T-helper 2 cell treated with Interferon-gamma antibody and Interleukin-4, amounts not matched to agents 5 μg/mL and 100 μg/mL, for 36 hours (primary cell): ENCODE data around the gene NSFL1C.

Experiments used
- DNase-seq: peaks from one replicate; pipeline ENCODE4 v3.0.0; 2021; ENCODE audit warnings: low spot score
- H3K27ac Mint-ChIP-seq: one replicate; pipeline ENCODE4 v1.8.0; 2021; ENCODE audit warnings: mild to moderate bottlenecking, mixed read lengths
- H3K27me3 Mint-ChIP-seq: one replicate; pipeline ENCODE4 v1.8.0; 2021; ENCODE audit warnings: low read depth, mixed read lengths
- H3K36me3 Mint-ChIP-seq: one replicate; pipeline ENCODE4 v1.8.0; 2021; ENCODE audit warnings: low read depth, mixed read lengths
- H3K4me1 Mint-ChIP-seq: one replicate; pipeline ENCODE4 v1.8.0; 2021; ENCODE audit warnings: low read depth, mixed read lengths
- H3K4me3 Mint-ChIP-seq: one replicate; pipeline ENCODE4 v1.8.0; 2022; ENCODE audit warnings: mild to moderate bottlenecking, moderate library complexity, mixed read lengths
- H3K9me3 Mint-ChIP-seq: one replicate; pipeline ENCODE4 v1.8.0; 2021; ENCODE audit warnings: mixed read lengths

Gene NSFL1C

GRCh38 chr20:1474325-1474724, 7.7 kb upstream of the NSFL1C start:
- H3K4me3 Mint-ChIP-seq = no peak overlapping the region

DNA sequence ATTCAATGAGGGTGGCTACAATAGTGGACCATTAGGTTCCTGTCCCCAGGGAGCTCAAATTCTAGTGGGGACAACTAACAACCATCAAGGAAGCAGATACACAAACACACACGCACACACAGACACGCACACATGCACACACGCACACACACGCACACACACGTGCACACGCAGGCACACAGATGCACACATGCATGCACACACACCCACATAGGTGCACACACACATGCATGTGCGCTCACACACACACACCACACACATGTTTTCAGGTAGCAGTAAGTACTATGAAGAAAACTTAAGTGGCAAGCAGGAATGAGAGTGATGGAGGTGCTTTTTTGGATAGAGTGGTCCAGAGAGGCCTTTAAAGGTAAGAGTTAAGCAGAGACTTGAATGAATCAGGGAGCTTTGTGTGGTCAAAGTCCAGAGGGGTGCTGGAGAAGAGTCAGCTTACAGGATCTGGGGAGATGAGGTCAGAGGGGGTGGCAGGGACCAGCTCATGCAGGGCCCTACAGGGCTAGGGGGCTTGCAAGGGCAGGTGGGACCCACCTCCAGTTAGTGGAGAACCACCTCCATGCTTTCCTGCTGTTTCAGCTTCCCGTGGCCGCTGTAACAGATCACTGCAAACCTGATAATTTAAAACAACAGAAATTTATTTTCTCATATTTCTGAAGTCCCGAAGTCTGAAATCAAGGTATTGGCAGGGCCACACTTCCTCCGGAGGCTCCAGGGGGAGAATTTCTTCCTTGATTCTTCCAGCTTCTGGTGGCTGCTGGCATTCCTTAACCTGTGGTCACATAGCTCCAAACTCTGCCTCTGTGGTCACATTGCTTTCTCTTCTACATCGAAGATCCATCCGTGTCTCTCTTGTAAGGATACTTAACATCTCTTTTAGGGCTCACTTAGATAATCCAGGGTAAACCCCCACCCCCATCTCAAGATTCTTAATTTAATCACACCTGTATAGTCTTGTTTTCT, 6.9 kb upstream of the NSFL1C start:
- Mint-ChIP-seq H3K4me3 (no peak overlapping the region), H3K4me1 (no peaks in the 10 kb centered on the region), H3K36me3 (no peaks in the 10 kb centered on the region), H3K27ac (no peak overlapping the region), H3K9me3 (no peaks in the 10 kb centered on the region), H3K27me3 (peaks cover 4% of the 10 kb centered on the region)
- no peak for DNase-seq

More at GRCh38 chr20:1474325-1474724, 7.7 kb upstream of the NSFL1C start:
- no peaks in the 10 kb centered on the region for H3K9me3 Mint-ChIP-seq
- DNase-seq = no peak
- H3K27me3 Mint-ChIP-seq = peaks cover 3% of the 10 kb centered on the region
- no peaks in the 10 kb centered on the region for H3K36me3 Mint-ChIP-seq
- H3K4me1 Mint-ChIP-seq = no peaks in the 10 kb centered on the region
- H3K27ac Mint-ChIP-seq = no peak overlapping the region

GRCh38 chr20:1472556-1473245, 6.1 kb upstream of the NSFL1C start:
- Mint-ChIP-seq H3K27me3 (peaks cover 11% of the 10 kb centered on the region), H3K36me3 (no peaks in the 10 kb centered on the region), H3K4me1 (peaks cover 5% of the 10 kb centered on the region), H3K27ac (no peak overlapping the region), H3K4me3 (no peak overlapping the region), H3K9me3 (no peaks in the 10 kb centered on the region)
- DNase-seq = no peak

DNA sequence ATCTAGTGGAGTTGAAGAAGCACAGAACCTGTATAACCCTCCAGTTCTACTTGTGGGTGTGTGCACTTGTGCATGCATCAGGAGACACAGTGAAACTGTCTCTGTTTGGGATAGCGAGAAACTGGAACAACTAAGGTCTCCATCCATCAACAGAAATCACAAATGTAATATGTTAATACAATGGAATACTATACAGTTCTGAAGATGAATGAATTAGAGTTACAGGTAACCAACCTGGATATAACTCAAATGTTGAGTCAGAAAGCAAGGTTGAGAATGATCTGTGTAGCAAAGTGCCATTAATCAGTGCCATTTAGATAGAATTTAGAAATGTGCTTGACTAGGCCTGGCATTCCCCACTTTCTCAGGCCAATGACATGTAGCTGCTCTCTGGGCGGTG, 4.6 kb upstream of the NSFL1C start:
- peaks cover 14% of the 10 kb centered on the region for H3K4me1 Mint-ChIP-seq
- H3K4me3 Mint-ChIP-seq = no peak overlapping the region
- peaks cover 18% of the 10 kb centered on the region for H3K27me3 Mint-ChIP-seq
- no peaks in the 10 kb centered on the region for H3K9me3 Mint-ChIP-seq
- no peak overlapping the region for H3K27ac Mint-ChIP-seq
- no peak for DNase-seq
- no peaks in the 10 kb centered on the region for H3K36me3 Mint-ChIP-seq

GRCh38 chr20:1469925-1470571, 3.4 kb upstream of the NSFL1C start:
- H3K36me3 Mint-ChIP-seq = no peaks in the 10 kb centered on the region
- no peak overlapping the region for H3K4me3 Mint-ChIP-seq
- H3K9me3 Mint-ChIP-seq = no peaks in the 10 kb centered on the region
- DNase-seq = peak; percentile 25
- H3K27me3 Mint-ChIP-seq = peaks cover 18% of the 10 kb centered on the region
- H3K4me1 Mint-ChIP-seq = peaks cover 23% of the 10 kb centered on the region
- H3K27ac Mint-ChIP-seq = no peak overlapping the region

DNA sequence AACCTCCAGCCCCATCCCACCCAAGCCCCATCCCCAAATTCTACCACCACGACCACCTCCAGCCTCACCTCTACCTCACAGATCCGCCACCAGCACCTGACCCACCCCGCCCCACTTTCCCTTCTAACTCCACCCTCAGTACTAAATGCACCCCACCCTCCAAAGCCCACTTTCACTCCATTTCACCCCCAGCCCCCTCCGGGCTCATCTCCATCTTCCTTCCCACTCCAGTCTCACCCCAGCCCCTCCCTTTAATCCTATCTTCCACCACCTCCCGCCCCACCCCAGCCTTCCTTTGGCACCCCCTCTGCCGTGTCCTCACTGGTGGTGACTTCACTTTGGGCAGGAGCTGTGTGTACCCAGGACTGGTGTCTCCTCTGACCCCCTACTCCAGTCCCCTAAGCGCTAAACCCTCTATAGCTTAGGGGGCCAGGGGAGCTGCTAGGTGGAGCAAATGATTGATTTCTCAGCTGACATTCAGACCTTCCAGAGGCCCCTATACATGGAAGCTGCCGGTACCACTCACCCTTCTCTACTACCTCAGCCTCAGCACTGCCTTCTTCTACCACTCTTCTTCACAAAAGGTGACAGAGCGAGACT, 2.8 kb upstream of the NSFL1C start:
- Mint-ChIP-seq H3K4me1 (peaks cover 29% of the 10 kb centered on the region), H3K9me3 (no peaks in the 10 kb centered on the region), H3K27ac (no peak overlapping the region), H3K36me3 (no peaks in the 10 kb centered on the region), H3K27me3 (peaks cover 18% of the 10 kb centered on the region), H3K4me3 (no peak overlapping the region)
- no peak for DNase-seq

- no peak overlapping the region for H3K27ac Mint-ChIP-seq
- no peaks in the 10 kb centered on the region for H3K9me3 Mint-ChIP-seq
- no peak for DNase-seq
- H3K4me1 Mint-ChIP-seq = peaks cover 42% of the 10 kb centered on the region
- H3K4me3 Mint-ChIP-seq = no peak overlapping the region
- H3K36me3 Mint-ChIP-seq = peaks cover 8% of the 10 kb centered on the region
- H3K27me3 Mint-ChIP-seq = peaks cover 18% of the 10 kb centered on the region
These were observed 1.5 kb upstream of the NSFL1C start for GRCh38 chr20:1468117-1468624.

DNA sequence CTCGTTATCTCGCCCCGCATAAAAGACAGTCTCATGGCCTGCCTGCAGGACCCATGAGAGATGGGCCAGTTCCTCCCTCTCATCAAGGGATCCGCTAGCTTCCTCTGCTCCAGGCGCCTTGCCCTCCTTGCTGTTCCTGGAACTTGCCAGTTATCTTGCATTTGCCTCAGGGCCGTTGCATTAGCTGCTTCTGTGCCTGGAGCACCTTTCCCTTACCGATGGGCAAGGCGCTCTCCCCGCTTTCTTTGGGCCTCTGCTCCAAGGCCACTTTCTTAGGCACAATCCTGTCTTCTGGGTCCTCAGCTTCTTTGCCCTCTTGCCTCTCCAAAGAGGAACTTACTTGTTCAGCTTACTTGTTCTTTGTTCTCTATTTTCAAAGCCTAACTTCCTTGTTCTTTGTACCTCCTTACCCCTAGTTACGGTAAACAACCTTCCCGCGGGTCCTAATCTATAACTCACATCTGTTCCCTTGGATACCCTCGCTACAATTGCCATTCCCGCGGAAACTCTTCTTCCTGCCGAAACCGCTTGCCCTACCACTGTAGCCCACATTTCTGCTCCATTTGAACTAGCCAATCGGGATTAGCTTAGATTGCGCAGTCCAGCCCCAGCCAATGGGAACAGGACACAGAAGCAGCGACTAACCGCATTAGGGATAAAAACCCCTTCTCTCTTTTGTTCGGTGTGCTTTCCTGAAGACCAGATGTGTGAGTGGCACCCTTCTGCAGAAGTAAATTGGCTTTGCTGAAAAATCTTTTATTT, 887 bp upstream of the NSFL1C start:
- Mint-ChIP-seq H3K4me3 (peak overlapping the region; percentile 89), H3K27me3 (peaks cover 18% of the 10 kb centered on the region), H3K9me3 (no peaks in the 10 kb centered on the region), H3K36me3 (peaks cover 9% of the 10 kb centered on the region), H3K4me1 (peaks cover 43% of the 10 kb centered on the region), H3K27ac (no peak overlapping the region)
- no peak for DNase-seq

DNA sequence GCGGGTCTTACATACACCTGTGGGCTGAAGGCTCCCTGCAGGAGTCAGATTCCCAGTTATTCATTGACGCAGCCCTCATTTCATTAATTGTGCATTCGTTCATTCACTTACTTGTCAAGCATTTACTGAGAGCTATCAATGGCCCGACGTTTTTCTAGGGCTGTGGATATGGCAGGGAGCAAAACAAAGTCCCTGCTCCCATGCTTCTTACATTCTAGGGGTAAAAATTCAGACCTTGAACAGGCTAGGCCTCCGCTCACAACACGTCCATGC, 369 bp upstream of the NSFL1C start:
- DNase-seq = no peak
- Mint-ChIP-seq H3K4me1 (peaks cover 43% of the 10 kb centered on the region), H3K27ac (no peak overlapping the region), H3K4me3 (peak overlapping the region; percentile 89), H3K9me3 (no peaks in the 10 kb centered on the region), H3K36me3 (peaks cover 9% of the 10 kb centered on the region), H3K27me3 (peaks cover 18% of the 10 kb centered on the region)

DNA sequence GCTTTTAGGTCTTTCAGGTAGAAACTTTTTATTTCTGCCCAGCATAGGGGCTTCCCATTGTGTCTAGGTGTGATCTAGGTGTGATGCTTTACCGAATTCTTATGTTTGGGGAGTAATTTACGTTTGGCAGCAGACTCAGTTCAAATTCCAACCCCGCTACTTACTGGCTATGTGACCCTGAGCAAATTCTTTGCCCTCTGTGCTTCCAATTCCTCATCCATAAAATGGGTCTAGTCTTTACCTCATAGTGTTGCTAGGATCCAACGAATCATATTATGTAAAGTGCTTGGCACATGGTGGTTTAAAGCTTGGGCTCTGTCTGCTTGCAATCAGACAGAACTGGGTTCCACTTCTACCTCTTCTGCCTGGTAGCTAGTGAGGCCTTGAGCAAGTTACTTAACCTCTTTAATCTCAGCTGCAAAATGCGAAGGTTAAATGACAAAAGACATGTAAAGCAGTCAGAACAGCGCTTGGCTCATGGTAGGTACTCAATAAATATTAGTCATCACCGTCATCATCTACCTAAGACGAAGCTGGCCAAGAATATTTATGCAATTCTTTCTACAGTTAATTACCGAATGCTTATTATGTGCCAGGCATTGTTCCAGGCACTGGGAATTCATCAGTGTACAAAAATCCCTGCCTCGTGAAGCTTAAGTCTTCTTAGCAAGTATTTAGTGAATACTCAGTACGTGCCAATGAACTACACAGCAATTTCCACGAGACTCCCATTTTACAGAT, 1.0 kb downstream of the NSFL1C start:
- Mint-ChIP-seq H3K9me3 (no peaks in the 10 kb centered on the region), H3K4me3 (peak overlapping the region; percentile 89), H3K27ac (peak overlapping the region; percentile 63), H3K27me3 (peaks cover 18% of the 10 kb centered on the region), H3K4me1 (peaks cover 46% of the 10 kb centered on the region), H3K36me3 (peaks cover 11% of the 10 kb centered on the region)
- DNase-seq = no peak

DNA sequence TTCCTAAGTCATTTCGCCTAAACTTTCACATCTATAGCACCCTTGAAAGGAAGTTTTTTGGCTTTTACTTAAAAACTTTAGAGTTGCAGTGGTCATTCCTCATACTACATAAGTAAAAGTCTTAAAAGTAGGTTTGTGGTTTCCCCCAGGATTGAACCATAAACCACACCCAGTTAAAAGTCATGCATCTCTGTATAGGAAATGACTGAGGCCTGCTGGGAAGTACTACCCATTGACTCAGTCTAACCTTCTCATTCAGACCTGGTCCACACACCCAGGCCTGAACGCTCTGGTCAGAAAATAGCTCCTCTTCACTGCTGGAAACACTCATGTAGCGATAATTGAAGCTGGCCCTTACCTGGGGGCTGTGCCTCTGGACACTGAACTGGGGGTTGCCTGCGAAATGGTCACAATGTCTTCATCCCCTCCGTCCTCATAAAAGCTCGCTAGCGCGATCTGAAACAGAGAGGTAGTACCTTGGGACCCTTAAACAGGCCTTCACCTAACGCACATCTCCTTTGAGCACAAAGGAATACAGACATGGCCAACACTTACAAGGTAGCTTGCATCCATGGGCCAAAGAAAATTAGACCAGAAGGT, 2.6 kb downstream of the NSFL1C start:
- Mint-ChIP-seq H3K36me3 (peaks cover 15% of the 10 kb centered on the region), H3K4me1 (peaks cover 46% of the 10 kb centered on the region), H3K27me3 (peaks cover 17% of the 10 kb centered on the region), H3K27ac (no peak overlapping the region), H3K4me3 (peak overlapping the region; percentile 89), H3K9me3 (no peaks in the 10 kb centered on the region)
- no peak for DNase-seq

DNA sequence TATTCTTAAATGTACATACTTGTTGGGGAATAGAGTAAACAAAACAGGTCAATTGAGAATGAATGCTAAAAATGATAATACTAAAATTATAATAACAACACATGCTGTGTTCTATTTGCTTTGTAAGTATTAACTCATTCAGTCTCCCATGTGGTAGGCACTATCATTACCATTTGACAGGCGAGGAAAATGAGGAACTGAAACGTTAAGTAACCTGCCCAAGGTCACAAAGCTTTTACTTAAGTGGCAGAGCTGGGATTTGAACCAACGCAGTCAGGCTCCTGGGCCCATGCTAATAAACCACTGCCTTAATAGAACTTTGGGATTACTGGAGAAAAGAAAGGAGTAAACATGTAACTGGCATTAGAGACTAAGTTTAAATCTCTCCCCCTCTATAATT, 3.8 kb downstream of the NSFL1C start:
- peaks cover 7% of the 10 kb centered on the region for H3K27me3 Mint-ChIP-seq
- no peaks in the 10 kb centered on the region for H3K9me3 Mint-ChIP-seq
- DNase-seq = no peak
- H3K36me3 Mint-ChIP-seq = peaks cover 22% of the 10 kb centered on the region
- H3K27ac Mint-ChIP-seq = no peak overlapping the region
- no peak overlapping the region for H3K4me3 Mint-ChIP-seq
- H3K4me1 Mint-ChIP-seq = peaks cover 42% of the 10 kb centered on the region
